Choroid plexus epithelial cell (primary cell): Measurements from ENCODE around the gene ZNF444.

Source experiments
- DNase-seq: peaks from one replicate; pipeline ENCODE4 v3.0.0-alpha.2; 2010; ENCODE audit warnings: low read depth
- H3K4me3 ChIP-seq: 2 replicates; pipeline ENCODE4 v1.5.1; 2011; ENCODE audit warnings: low read depth, mild to moderate bottlenecking, control low read depth, low read length, moderate library complexity
- TF ChIP-seq, protein P1 (sequence below): conservative IDR thresholded peaks from 2 replicates; pipeline ENCODE4 v1.5.1; 2011; ENCODE audit warnings: low read depth, mild to moderate bottlenecking, control low read depth, inconsistent platforms, low read length, moderate library complexity

Gene ZNF444

GRCh38 chr19:56118666-56119581 lies 22.2 kb upstream of the ZNF444 start:
- DNase-seq, result no peak
- TF ChIP-seq, protein P1, sequence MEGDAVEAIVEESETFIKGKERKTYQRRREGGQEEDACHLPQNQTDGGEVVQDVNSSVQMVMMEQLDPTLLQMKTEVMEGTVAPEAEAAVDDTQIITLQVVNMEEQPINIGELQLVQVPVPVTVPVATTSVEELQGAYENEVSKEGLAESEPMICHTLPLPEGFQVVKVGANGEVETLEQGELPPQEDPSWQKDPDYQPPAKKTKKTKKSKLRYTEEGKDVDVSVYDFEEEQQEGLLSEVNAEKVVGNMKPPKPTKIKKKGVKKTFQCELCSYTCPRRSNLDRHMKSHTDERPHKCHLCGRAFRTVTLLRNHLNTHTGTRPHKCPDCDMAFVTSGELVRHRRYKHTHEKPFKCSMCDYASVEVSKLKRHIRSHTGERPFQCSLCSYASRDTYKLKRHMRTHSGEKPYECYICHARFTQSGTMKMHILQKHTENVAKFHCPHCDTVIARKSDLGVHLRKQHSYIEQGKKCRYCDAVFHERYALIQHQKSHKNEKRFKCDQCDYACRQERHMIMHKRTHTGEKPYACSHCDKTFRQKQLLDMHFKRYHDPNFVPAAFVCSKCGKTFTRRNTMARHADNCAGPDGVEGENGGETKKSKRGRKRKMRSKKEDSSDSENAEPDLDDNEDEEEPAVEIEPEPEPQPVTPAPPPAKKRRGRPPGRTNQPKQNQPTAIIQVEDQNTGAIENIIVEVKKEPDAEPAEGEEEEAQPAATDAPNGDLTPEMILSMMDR, result no peak
- H3K4me3 ChIP-seq, result no peak overlapping the region

- peak overlapping the region; percentile 82 for H3K4me3 ChIP-seq
- TF ChIP-seq, protein P1, result no peak
- DNase-seq, result peak; percentile 49
Observed at GRCh38 chr19:56119582-56119978, 21.5 kb upstream of the ZNF444 start.

- H3K4me3 ChIP-seq, result peak overlapping the region; percentile 82
- TF ChIP-seq, protein P1, result no peak
- DNase-seq, result no peak
Observed at GRCh38 chr19:56120002-56120370, 21.1 kb upstream of the ZNF444 start.

DNA sequence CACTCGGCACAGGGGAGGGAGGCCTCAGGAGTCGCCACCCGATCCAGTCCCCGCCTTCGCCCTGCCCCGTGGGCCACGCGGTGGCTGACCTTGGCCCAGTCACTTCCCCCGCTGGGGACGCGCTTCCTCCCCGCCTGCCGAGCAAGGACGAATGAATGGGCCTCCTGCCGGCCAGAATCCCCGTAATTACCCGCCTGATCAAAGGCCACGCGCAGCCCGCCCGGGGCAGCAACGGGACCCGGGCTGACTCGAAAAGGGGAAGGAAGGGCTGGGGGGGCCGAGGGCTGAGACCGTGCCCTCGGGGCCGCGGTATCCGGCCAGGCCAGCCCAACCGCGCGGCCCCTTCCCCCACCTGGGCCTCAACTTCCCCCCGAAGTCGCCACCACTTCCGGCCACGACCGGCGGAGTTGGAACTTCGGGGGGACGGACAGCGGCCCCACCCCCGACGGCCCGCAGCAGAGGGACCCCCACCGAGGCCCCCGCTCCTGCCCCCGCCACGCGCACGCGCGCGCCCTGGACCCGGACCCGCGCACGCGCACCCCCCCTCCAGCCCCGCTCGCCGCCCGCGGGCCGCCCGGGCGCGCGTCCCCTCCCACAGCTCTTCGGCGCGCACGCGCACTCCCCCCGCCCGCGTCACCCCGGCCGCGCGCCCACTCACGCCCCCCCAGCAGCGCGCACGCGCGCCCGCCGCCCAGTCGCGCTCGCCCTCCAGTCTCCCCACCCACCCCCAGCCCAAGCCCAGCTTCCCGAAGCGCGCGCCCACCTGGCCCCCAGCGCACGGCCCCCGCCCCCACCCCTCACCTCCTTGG lies 20.5 kb upstream of the ZNF444 start:
- peak; percentile 78 for DNase-seq
- TF ChIP-seq, protein P1, result peak; percentile 24
- H3K4me3 ChIP-seq, result peak overlapping the region; percentile 82

GRCh38 chr19:56121180-56122167 lies 19.6 kb upstream of the ZNF444 start, which contains the start of gene ZNF787:
TSS of gene ZNF787 (minus strand) at chr19:56121295. CDS start at chr19:56103217, 18,078 bp downstream.
- DNase-seq, result peak; percentile 97
- H3K4me3 ChIP-seq, result peak within 1 kb of the TSS; percentile 82
- TF ChIP-seq, protein P1, result no peak

GRCh38 chr19:56123266-56123891 lies 17.7 kb upstream of the ZNF444 start:
- no peak for DNase-seq
- no peak overlapping the region for H3K4me3 ChIP-seq
- TF ChIP-seq, protein P1, result no peak
